NB4 (cell line): Measurements from ENCODE around the gene CADPS.

Source experiments
- MYC ChIP-seq: IDR thresholded peaks from 2 replicates; pipeline ENCODE4 v1.6.1; 2011; ENCODE audit warnings: low read depth, low read length
- POLR2A ChIP-seq: IDR thresholded peaks from 2 replicates; pipeline ENCODE4 v1.6.1; 2011; ENCODE audit warnings: mild to moderate bottlenecking; ENCODE audit not compliant: insufficient read length; ENCODE audit errors: extremely low read depth
- TF ChIP-seq, protein P1 (sequence below): IDR thresholded peaks from one replicate; pipeline ENCODE4 v1.5.1; 2012; ENCODE audit warnings: low read depth, low read length

DNA sequence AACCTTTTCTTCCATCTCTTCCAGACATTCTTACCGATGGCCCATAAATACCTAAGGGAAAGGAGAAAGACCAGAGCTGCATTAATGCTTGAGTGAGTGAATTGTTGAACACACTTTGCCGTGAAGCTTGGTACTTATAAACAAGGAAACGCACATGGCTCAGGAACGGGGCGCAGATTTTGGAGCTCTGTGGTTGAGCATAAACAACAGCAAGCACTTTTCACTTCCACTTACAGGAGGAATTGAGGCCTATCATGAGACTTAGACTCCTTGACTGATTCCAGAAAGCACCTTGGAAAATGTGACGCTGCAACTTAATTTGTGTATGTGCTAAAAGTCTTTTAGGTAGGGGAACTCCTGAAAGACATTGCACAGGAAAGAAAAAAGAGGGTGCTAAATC lies 304.3 kb downstream of the CADPS start:
- TF ChIP-seq, protein P1, sequence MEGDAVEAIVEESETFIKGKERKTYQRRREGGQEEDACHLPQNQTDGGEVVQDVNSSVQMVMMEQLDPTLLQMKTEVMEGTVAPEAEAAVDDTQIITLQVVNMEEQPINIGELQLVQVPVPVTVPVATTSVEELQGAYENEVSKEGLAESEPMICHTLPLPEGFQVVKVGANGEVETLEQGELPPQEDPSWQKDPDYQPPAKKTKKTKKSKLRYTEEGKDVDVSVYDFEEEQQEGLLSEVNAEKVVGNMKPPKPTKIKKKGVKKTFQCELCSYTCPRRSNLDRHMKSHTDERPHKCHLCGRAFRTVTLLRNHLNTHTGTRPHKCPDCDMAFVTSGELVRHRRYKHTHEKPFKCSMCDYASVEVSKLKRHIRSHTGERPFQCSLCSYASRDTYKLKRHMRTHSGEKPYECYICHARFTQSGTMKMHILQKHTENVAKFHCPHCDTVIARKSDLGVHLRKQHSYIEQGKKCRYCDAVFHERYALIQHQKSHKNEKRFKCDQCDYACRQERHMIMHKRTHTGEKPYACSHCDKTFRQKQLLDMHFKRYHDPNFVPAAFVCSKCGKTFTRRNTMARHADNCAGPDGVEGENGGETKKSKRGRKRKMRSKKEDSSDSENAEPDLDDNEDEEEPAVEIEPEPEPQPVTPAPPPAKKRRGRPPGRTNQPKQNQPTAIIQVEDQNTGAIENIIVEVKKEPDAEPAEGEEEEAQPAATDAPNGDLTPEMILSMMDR: no peak
- TF ChIP-seq POLR2A (no peak), MYC (no peak)
